ENCODE measurements around the gene GM2A. TPM values are rescaled to one million over a fixed set of nuclear protein-coding genes. Genes with fewer than 3 reads are reported as not detected.
"Not testable (repeated sequence)": the region's sequence is repeated elsewhere in the genome, so short reads cannot be mapped to it uniquely, and the experiment has no call there.

The GM2A gene
- total RNA-seq, 1 donor from 2014 or later, result 23.3 TPM

- intact Hi-C loops (cut with micrococcal nuclease), result no loop called here
Observed at GRCh38 chr5:151225475-151225874, 27.5 kb upstream of the GM2A start.

GRCh38 chr5:151227918-151228447 lies 25.0 kb upstream of the GM2A start:
- intact Hi-C loops (cut with micrococcal nuclease), result no loop called here

- intact Hi-C loops (cut with micrococcal nuclease), result no loop called here
Observed at GRCh38 chr5:151228986-151229385, 24.0 kb upstream of the GM2A start.

GRCh38 chr5:151230048-151230680 lies 22.8 kb upstream of the GM2A start:
- intact Hi-C loops (cut with micrococcal nuclease), result no loop called here

- intact Hi-C loops (cut with micrococcal nuclease), result no loop called here
Observed at GRCh38 chr5:151231359-151231758, 21.6 kb upstream of the GM2A start.

GRCh38 chr5:151233616-151234085 lies 19.3 kb upstream of the GM2A start:
- intact Hi-C loops (cut with micrococcal nuclease), result loop anchor here (1.0 kb wide), 1 partner anchor 10 kb away; no protein-coding TSS in a partner anchor

- intact Hi-C loops (cut with micrococcal nuclease), result loop anchor here (1.0 kb wide), 1 partner anchor 11 kb away; no protein-coding TSS in a partner anchor
Observed at GRCh38 chr5:151234476-151235238, 18.3 kb upstream of the GM2A start.

- intact Hi-C loops (cut with micrococcal nuclease), result not testable (repeated sequence)
Observed at GRCh38 chr5:151235239-151235571, 17.8 kb upstream of the GM2A start.

- intact Hi-C loops (cut with micrococcal nuclease), result no loop called here
Observed at GRCh38 chr5:151236888-151237287, 16.1 kb upstream of the GM2A start.

- intact Hi-C loops (cut with micrococcal nuclease), result no loop called here
Observed at GRCh38 chr5:151237685-151238084, 15.3 kb upstream of the GM2A start.

- intact Hi-C loops (cut with micrococcal nuclease), result no loop called here
Observed at GRCh38 chr5:151238303-151238741, 14.7 kb upstream of the GM2A start.

- intact Hi-C loops (cut with micrococcal nuclease), result loop anchor here (1.0 kb wide), 2 partner anchors 25 to 113 kb away; no protein-coding TSS in a partner anchor
Observed at GRCh38 chr5:151239237-151239861, 13.6 kb upstream of the GM2A start.

GRCh38 chr5:151240268-151240835 lies 12.6 kb upstream of the GM2A start:
- intact Hi-C loops (cut with micrococcal nuclease), result not testable (repeated sequence)

- intact Hi-C loops (cut with micrococcal nuclease), result no loop called here
Observed at GRCh38 chr5:151240924-151241635, 11.9 kb upstream of the GM2A start.

- intact Hi-C loops (cut with micrococcal nuclease), result no loop called here
Observed at GRCh38 chr5:151243127-151243526, 9.9 kb upstream of the GM2A start.

- intact Hi-C loops (cut with micrococcal nuclease), result no loop called here
Observed at GRCh38 chr5:151243564-151243963, 9.4 kb upstream of the GM2A start.

- intact Hi-C loops (cut with micrococcal nuclease), result no loop called here
Observed at GRCh38 chr5:151244206-151244605, 8.8 kb upstream of the GM2A start.

GRCh38 chr5:151245680-151246219 lies 7.2 kb upstream of the GM2A start:
- intact Hi-C loops (cut with micrococcal nuclease), result no loop called here

- intact Hi-C loops (cut with micrococcal nuclease), result no loop called here
Observed at GRCh38 chr5:151248651-151249050, 4.3 kb upstream of the GM2A start.

- intact Hi-C loops (cut with micrococcal nuclease), result no loop called here
Observed at GRCh38 chr5:151249281-151249680, 3.7 kb upstream of the GM2A start.

All from T-helper 2 cell treated with Interferon-gamma antibody and Interleukin-4, amounts not matched to agents 100 ng/mL and 5 ng/mL, for 36 hours (primary cell).